Panc1 (cell line): Measurements from ENCODE around the gene TUBE1.

Experiments
- CTCF ChIP-seq: fragments of 450-650 bp; IDR thresholded peaks from 2 replicates; pipeline ENCODE4 v1.5.1; 2017; ENCODE audit warnings: mild to moderate bottlenecking
- POLR2AphosphoS5 ChIP-seq: IDR thresholded peaks from 2 replicates; pipeline ENCODE4 v1.6.1; 2012; ENCODE audit warnings: mild to moderate bottlenecking, low read depth, low read length, moderate library complexity
- REST ChIP-seq, 2 experiments: IDR thresholded peaks; 2 replicates each; pipeline ENCODE4 v1.6.1; 2011 to 2012; ENCODE audit warnings: low read depth in 2 of 2, control low read depth in 1 of 2, low read length in 1 of 2, mild to moderate bottlenecking in 1 of 2, moderate library complexity in 1 of 2; ENCODE audit not compliant: insufficient read depth in 1 of 2

GRCh38 chr6:112116221-112116620 lies 28.9 kb upstream of the TUBE1 start:
- TF ChIP-seq POLR2AphosphoS5 (no peak), CTCF (peak; percentile 15; the same call in 1 of the 2 replicates), REST (IDR thresholded peaks at IDR 0.05; ENCODE audit: insufficient read depth in 1 of 2, low read depth in 2 of 2, low read length in 1 of 2) (no peak)
